HG03565 (cell line): Measurements from ENCODE around the gene PRDM10.

Experiments
- ATAC-seq: cut with Tn5 transposase; IDR thresholded peaks from one replicate; pipeline ENCODE4 v1.9.1; 2021; ENCODE audit warnings: mild to moderate bottlenecking, moderate library complexity; ENCODE audit not compliant: unreplicated experiment

The PRDM10 gene

GRCh38 chr11:129946965-129947364 is 55.7 kb downstream of the PRDM10 start:
- no peak for ATAC-seq

- no peak for ATAC-seq
Measured at GRCh38 chr11:129946256-129946655, 56.4 kb downstream of the PRDM10 start.

GRCh38 chr11:129945373-129945772 is 57.3 kb downstream of the PRDM10 start:
- no peak for ATAC-seq

- ATAC-seq, result no peak
Measured at GRCh38 chr11:129944696-129945095, 57.9 kb downstream of the PRDM10 start.

GRCh38 chr11:129943036-129943435 is 59.6 kb downstream of the PRDM10 start:
- ATAC-seq, result no peak

GRCh38 chr11:129939510-129939909 is 63.1 kb downstream of the PRDM10 start:
- ATAC-seq, result no peak

- ATAC-seq, result no peak
Measured at GRCh38 chr11:129938764-129939163, 63.9 kb downstream of the PRDM10 start.

- ATAC-seq, result no peak
Measured at GRCh38 chr11:129937592-129938238, 64.9 kb downstream of the PRDM10 start.

GRCh38 chr11:129935723-129936122 is 66.9 kb downstream of the PRDM10 start:
- no peak for ATAC-seq

GRCh38 chr11:129933891-129934290 is 68.7 kb downstream of the PRDM10 start:
- ATAC-seq, result no peak

- no peak for ATAC-seq
Measured at GRCh38 chr11:129933262-129933661, 69.4 kb downstream of the PRDM10 start.

GRCh38 chr11:129932381-129933067 is 70.1 kb downstream of the PRDM10 start:
- no peak for ATAC-seq

- no peak for ATAC-seq
Measured at GRCh38 chr11:129930743-129931142, 71.9 kb downstream of the PRDM10 start.

- no peak for ATAC-seq
Measured at GRCh38 chr11:129930296-129930695, 72.3 kb downstream of the PRDM10 start.

- ATAC-seq, result no peak
Measured at GRCh38 chr11:129929721-129930120, 72.9 kb downstream of the PRDM10 start.

GRCh38 chr11:129928923-129929692 is 73.5 kb downstream of the PRDM10 start:
- ATAC-seq, result no peak

GRCh38 chr11:129922674-129923073 is 80.0 kb downstream of the PRDM10 start:
- no peak for ATAC-seq

- no peak for ATAC-seq
Measured at GRCh38 chr11:129918361-129918760, 84.3 kb downstream of the PRDM10 start.

GRCh38 chr11:129917231-129917630 is 85.4 kb downstream of the PRDM10 start:
- no peak for ATAC-seq

GRCh38 chr11:129911298-129911697 is 91.3 kb downstream of the PRDM10 start:
- no peak for ATAC-seq

- ATAC-seq, result no peak
Measured at GRCh38 chr11:129910360-129910759, 92.3 kb downstream of the PRDM10 start.

- ATAC-seq, result no peak
Measured at GRCh38 chr11:129905402-129905801, 97.2 kb downstream of the PRDM10 start.
